Liver (tissue), 9 donors: Measurements from ENCODE around the gene PRDM2. TPM values are rescaled to one million over a fixed set of nuclear protein-coding genes. Genes with fewer than 3 reads are reported as not detected.
"Not testable (repeated sequence)": the region's sequence is repeated elsewhere in the genome, so short reads cannot be mapped to it uniquely, and the experiment has no call there.

ENCODE experiments used
- DNase-seq: peaks from one replicate; pipeline ENCODE4 v3.0.0-alpha.2; 2017; ENCODE audit warnings: low spot score
- H3K27ac ChIP-seq, 2 donors: one replicate each; pipeline ENCODE4 v1.7.0; 2013; ENCODE audit warnings: inconsistent platforms in 2 of 2, low read length in 2 of 2, control low read depth in 1 of 2, low read depth in 1 of 2, mild to moderate bottlenecking in 1 of 2
- H3K27me3 ChIP-seq, 4 donors: one replicate each; pipeline versions ENCODE4 v1.6.1 to v1.7.0; 2013; ENCODE audit warnings: low read length in 3 of 4, inconsistent platforms in 1 of 4, mild to moderate bottlenecking in 1 of 4, moderate library complexity in 1 of 4; ENCODE audit not compliant: control insufficient read depth in 4 of 4, insufficient read depth in 4 of 4
- H3K36me3 ChIP-seq, 4 donors: one replicate each; pipeline versions ENCODE4 v1.6.1 to v1.7.0; 2013; ENCODE audit warnings: low read length in 3 of 4, mild to moderate bottlenecking in 3 of 4, low read depth in 1 of 4, moderate library complexity in 1 of 4; ENCODE audit not compliant: control insufficient read depth in 4 of 4, insufficient read depth in 3 of 4
- H3K4me1 ChIP-seq, 4 donors: one replicate each; pipeline versions ENCODE4 v1.6.1 to v1.7.0; 2013; ENCODE audit warnings: low read length in 3 of 4, mild to moderate bottlenecking in 3 of 4, moderate library complexity in 1 of 4; ENCODE audit not compliant: control insufficient read depth in 4 of 4, insufficient read depth in 4 of 4
- H3K4me3 ChIP-seq, 3 donors: one replicate each; pipeline versions ENCODE4 v1.6.1 to v1.7.0; 2013; ENCODE audit warnings: low read length in 3 of 3, control low read depth in 1 of 3, low read depth in 1 of 3, mild to moderate bottlenecking in 1 of 3
- H3K9ac ChIP-seq, 2 donors: one replicate each; pipeline ENCODE4 v1.7.0; 2013; ENCODE audit warnings: low read length in 2 of 2, mild to moderate bottlenecking in 2 of 2, moderate library complexity in 2 of 2, control low read depth in 1 of 2, low read depth in 1 of 2
- H3K9me3 ChIP-seq, 4 donors: one replicate each; pipeline versions ENCODE4 v1.6.1 to v1.7.0; 2013; ENCODE audit warnings: low read length in 3 of 4; ENCODE audit not compliant: control insufficient read depth in 4 of 4
- ATF3 ChIP-seq: IDR thresholded peaks from 2 replicates; pipeline ENCODE4 v1.6.1; 2016; ENCODE audit warnings: antibody characterized with exemption
- CTCF ChIP-seq: fragments of 150-350 bp; IDR thresholded peaks from 2 replicates; pipeline ENCODE4 v1.5.1; 2017; ENCODE audit warnings: improper control_type of control experiment, low read depth, low read length; ENCODE audit not compliant: missing input control
- FOXA1 ChIP-seq: IDR thresholded peaks from 2 replicates; pipeline ENCODE4 v1.6.1; 2016; ENCODE audit warnings: antibody characterized with exemption
- FOXA2 ChIP-seq: IDR thresholded peaks from 2 replicates; pipeline ENCODE4 v1.6.1; 2016; ENCODE audit warnings: antibody characterized with exemption
- GABPA ChIP-seq, 2 donors: IDR thresholded peaks in 1 of 2; conservative IDR thresholded peaks in 1 of 2; 2 replicates each; pipeline ENCODE4 v1.6.1; 2016; ENCODE audit warnings: antibody characterized with exemption in 2 of 2, mild to moderate bottlenecking in 1 of 2, moderate library complexity in 1 of 2
- HNF4A ChIP-seq, 2 donors: conservative IDR thresholded peaks; 2 replicates each; pipeline ENCODE4 v1.6.1; 2016; ENCODE audit warnings: antibody characterized with exemption in 2 of 2, mild to moderate bottlenecking in 2 of 2
- HNF4G ChIP-seq: IDR thresholded peaks from 2 replicates; pipeline ENCODE4 v1.6.1; 2016; ENCODE audit warnings: antibody characterized with exemption
- JUND ChIP-seq, 2 donors: IDR thresholded peaks; 2 replicates each; pipeline ENCODE4 v1.6.1; 2016; ENCODE audit warnings: antibody characterized with exemption in 2 of 2
- MAX ChIP-seq: IDR thresholded peaks from 2 replicates; pipeline ENCODE4 v1.6.1; 2016; ENCODE audit warnings: antibody characterized with exemption
- NR2F2 ChIP-seq: IDR thresholded peaks from 2 replicates; pipeline ENCODE4 v1.6.1; 2016; ENCODE audit warnings: antibody characterized with exemption
- RXRA ChIP-seq, 2 donors: IDR thresholded peaks; 2 replicates each; pipeline ENCODE4 v1.6.1; 2017 to 2018; ENCODE audit warnings: antibody characterized with exemption in 2 of 2, mild to moderate bottlenecking in 1 of 2
- SP1 ChIP-seq: IDR thresholded peaks from 2 replicates; pipeline ENCODE4 v1.6.1; 2018; ENCODE audit warnings: antibody characterized with exemption, mild to moderate bottlenecking
- TAF1 ChIP-seq: conservative IDR thresholded peaks from 2 replicates; pipeline ENCODE4 v1.6.1; 2016; ENCODE audit warnings: antibody characterized with exemption, mild to moderate bottlenecking
- YY1 ChIP-seq: IDR thresholded peaks from 2 replicates; pipeline ENCODE4 v1.6.1; 2016; ENCODE audit warnings: antibody characterized with exemption, mild to moderate bottlenecking
- WGBS: extraction: QIAGEN DNeasy Blood & Tissue Kit; methylation state at CpG from one replicate; pipeline ENCODE4 v1.1.7; 2013; 5-methylcytosine and 5-hydroxymethylcytosine counted together
- polyA plus RNA-seq, 2 donors: library from polyadenylated mRNA; stranded (reverse) in 1 of 2; unstranded in 1 of 2; fragments of 200-250 nt in 1 of 2; fragments of >200 nt in 1 of 2; fragmentation: Nextera tagmentation in 1 of 2; extraction: Ambion mirVana in 1 of 2; gene quantifications; one replicate each; pipeline versions ENCODE4 v1.2.1 to v1.2.3, GENCODE V29; 2013 to 2015
- total RNA-seq, 2 donors: library from RNA; depleted of rRNA; stranded (reverse); fragments of >200 nt; gene quantifications; one replicate each; pipeline ENCODE4 v1.2.3, GENCODE V29; 2014
- TF ChIP-seq, protein P1 (sequence below): IDR thresholded peaks from 2 replicates; pipeline ENCODE4 v1.6.1; 2016; ENCODE audit warnings: antibody characterized with exemption
- TF ChIP-seq, protein P2 (sequence below): IDR thresholded peaks from 2 replicates; pipeline ENCODE4 v1.6.1; 2016; ENCODE audit warnings: antibody characterized with exemption, mild to moderate bottlenecking
- donor health status: healthy.
- donor health status: healthy.
- donor health status: healthy.
- donor health status: healthy.
- donor health status: healthy.

PRDM2 gene
- total and polyA plus RNA-seq, 4 donors, result 4.5 to 13.9 (median 7.9) TPM

GRCh38 chr1:13682444-13682843 lies 17.5 kb upstream of the PRDM2 start:
- Histone ChIP-seq H3K4me1 (no peaks in the 10 kb centered on the region), H3K9me3 (no peaks in the 10 kb centered on the region), H3K36me3 (no peaks in the 10 kb centered on the region), H3K27me3 (peaks cover 0 to 5% (median 0%) of the 10 kb centered on the region in 4 donors), H3K27ac (no peak overlapping the region), H3K9ac (no peak overlapping the region), H3K4me3 (no peak overlapping the region)
- no peak for TF ChIP-seq RXRA (IDR thresholded peaks at IDR 0.05)
- WGBS, result 81% methylated on average over 3 of the region's 3 CpGs
- DNase-seq, result no peak

GRCh38 chr1:13683206-13683605 lies 16.8 kb upstream of the PRDM2 start:
- Histone ChIP-seq H3K9ac (no peak overlapping the region), H3K4me1 (no peaks in the 10 kb centered on the region), H3K4me3 (no peak overlapping the region), H3K9me3 (no peaks in the 10 kb centered on the region), H3K27me3 (peaks cover 0 to 5% (median 0%) of the 10 kb centered on the region in 4 donors), H3K27ac (no peak overlapping the region), H3K36me3 (no peaks in the 10 kb centered on the region)
- WGBS, result 88% methylated on average over 7 of the region's 7 CpGs
- no peak for DNase-seq
- no peak for TF ChIP-seq YY1
- no peak for TF ChIP-seq HNF4G
- TF ChIP-seq JUND (IDR thresholded peaks at IDR 0.05), result no peak

DNA sequence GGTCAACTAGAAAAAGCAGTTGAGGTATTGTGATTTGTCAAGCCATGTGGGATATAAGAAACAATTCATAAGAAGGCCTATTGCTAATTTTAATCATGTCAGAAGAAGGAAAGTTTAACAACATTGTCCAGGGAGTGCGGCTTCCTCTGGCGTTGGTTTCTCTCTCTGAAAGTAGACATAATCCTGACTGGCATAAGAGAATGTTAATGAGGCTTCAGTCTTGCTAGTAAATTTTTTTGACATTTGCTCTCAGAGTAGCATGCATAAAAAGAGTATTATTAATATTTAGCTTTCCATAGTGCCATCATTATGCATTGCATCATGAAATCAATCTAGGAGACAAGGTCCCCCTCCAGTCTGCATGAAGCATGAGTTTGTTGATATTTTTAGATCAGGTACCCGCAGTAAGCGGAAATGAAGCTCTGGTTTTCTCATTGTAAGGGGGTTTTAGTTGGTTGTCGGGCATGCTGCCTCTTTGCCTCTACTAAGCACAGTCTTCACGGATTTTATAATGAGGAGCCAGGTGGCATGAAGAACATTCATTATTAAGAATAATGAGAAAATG lies 12.8 kb upstream of the PRDM2 start:
- no peaks in the 10 kb centered on the region for H3K9me3 ChIP-seq
- 83% methylated on average over 6 of the region's 6 CpGs for WGBS
- no peak overlapping the region for H3K27ac ChIP-seq
- TF ChIP-seq SP1 (no peak), FOXA2 (no peak), NR2F2 (no peak), TAF1 (no peak), RXRA (IDR thresholded peaks at IDR 0.05) (no peak), HNF4A (conservative IDR thresholded peaks at IDR 0.05) (no peak), FOXA1 (no peak), CTCF (no peak), ATF3 (no peak), JUND (IDR thresholded peaks at IDR 0.05) (no peak), MAX (no peak), YY1 (no peak), GABPA (IDR thresholded peaks at IDR 0.05 in 1 of 2, conservative IDR thresholded peaks at IDR 0.05 in 1 of 2) (no peak)
- TF ChIP-seq, protein P1, sequence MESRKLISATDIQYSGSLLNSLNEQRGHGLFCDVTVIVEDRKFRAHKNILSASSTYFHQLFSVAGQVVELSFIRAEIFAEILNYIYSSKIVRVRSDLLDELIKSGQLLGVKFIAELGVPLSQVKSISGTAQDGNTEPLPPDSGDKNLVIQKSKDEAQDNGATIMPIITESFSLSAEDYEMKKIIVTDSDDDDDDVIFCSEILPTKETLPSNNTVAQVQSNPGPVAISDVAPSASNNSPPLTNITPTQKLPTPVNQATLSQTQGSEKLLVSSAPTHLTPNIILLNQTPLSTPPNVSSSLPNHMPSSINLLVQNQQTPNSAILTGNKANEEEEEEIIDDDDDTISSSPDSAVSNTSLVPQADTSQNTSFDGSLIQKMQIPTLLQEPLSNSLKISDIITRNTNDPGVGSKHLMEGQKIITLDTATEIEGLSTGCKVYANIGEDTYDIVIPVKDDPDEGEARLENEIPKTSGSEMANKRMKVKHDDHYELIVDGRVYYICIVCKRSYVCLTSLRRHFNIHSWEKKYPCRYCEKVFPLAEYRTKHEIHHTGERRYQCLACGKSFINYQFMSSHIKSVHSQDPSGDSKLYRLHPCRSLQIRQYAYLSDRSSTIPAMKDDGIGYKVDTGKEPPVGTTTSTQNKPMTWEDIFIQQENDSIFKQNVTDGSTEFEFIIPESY, result no peak
- TF ChIP-seq, protein P2, sequence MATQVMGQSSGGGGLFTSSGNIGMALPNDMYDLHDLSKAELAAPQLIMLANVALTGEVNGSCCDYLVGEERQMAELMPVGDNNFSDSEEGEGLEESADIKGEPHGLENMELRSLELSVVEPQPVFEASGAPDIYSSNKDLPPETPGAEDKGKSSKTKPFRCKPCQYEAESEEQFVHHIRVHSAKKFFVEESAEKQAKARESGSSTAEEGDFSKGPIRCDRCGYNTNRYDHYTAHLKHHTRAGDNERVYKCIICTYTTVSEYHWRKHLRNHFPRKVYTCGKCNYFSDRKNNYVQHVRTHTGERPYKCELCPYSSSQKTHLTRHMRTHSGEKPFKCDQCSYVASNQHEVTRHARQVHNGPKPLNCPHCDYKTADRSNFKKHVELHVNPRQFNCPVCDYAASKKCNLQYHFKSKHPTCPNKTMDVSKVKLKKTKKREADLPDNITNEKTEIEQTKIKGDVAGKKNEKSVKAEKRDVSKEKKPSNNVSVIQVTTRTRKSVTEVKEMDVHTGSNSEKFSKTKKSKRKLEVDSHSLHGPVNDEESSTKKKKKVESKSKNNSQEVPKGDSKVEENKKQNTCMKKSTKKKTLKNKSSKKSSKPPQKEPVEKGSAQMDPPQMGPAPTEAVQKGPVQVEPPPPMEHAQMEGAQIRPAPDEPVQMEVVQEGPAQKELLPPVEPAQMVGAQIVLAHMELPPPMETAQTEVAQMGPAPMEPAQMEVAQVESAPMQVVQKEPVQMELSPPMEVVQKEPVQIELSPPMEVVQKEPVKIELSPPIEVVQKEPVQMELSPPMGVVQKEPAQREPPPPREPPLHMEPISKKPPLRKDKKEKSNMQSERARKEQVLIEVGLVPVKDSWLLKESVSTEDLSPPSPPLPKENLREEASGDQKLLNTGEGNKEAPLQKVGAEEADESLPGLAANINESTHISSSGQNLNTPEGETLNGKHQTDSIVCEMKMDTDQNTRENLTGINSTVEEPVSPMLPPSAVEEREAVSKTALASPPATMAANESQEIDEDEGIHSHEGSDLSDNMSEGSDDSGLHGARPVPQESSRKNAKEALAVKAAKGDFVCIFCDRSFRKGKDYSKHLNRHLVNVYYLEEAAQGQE, result no peak
- H3K36me3 ChIP-seq, result no peaks in the 10 kb centered on the region
- H3K9ac ChIP-seq, result no peak overlapping the region
- peaks cover 0 to 5% (median 0%) of the 10 kb centered on the region in 4 donors for H3K27me3 ChIP-seq
- DNase-seq, result no peak
- H3K4me1 ChIP-seq, result no peaks in the 10 kb centered on the region
- no peak overlapping the region for H3K4me3 ChIP-seq

DNA sequence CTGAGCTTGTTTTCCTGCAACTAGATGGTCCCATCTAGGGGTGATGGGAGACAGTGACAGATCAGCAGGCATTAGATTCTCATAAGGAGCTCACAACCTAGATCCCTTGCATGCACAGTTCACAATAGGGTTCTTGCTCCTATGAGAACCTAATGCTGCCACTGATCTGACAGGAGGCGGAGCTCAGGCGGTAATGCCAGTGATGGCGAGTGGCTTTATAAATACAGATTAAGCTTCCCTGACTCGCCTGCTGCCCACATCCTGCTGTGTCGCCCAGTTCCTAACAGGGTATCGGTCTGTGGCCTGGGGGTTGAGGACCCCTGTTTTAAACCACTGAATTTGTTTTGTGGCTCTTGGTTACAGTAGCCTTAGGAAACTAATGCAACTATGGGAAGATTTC lies 6.9 kb upstream of the PRDM2 start:
- not testable (repeated sequence) for H3K9ac ChIP-seq, H3K4me1 ChIP-seq, H3K27me3 ChIP-seq, DNase-seq, H3K4me3 ChIP-seq, H3K9me3 ChIP-seq, H3K36me3 ChIP-seq, H3K27ac ChIP-seq
- 57% methylated on average over 6 of the region's 6 CpGs for WGBS
